Stimulated activated CD8-positive, alpha-beta memory T cell treated with anti-CD3 and anti-CD28 coated beads, Interleukin-4, amount 100 ng/mL, for 4 hours (primary cell): Measurements from ENCODE around the gene ASGR2.
"Not testable (repeated sequence)": the region's sequence is repeated elsewhere in the genome, so short reads cannot be mapped to it uniquely, and the experiment has no call there.

Source experiments
- DNase-seq, 2 donors: peaks; one replicate each; pipeline ENCODE4 v3.0.0-alpha.2; 2020; ENCODE audit warnings: low read depth in 2 of 2, low spot score in 1 of 2

Gene ASGR2

DNA sequence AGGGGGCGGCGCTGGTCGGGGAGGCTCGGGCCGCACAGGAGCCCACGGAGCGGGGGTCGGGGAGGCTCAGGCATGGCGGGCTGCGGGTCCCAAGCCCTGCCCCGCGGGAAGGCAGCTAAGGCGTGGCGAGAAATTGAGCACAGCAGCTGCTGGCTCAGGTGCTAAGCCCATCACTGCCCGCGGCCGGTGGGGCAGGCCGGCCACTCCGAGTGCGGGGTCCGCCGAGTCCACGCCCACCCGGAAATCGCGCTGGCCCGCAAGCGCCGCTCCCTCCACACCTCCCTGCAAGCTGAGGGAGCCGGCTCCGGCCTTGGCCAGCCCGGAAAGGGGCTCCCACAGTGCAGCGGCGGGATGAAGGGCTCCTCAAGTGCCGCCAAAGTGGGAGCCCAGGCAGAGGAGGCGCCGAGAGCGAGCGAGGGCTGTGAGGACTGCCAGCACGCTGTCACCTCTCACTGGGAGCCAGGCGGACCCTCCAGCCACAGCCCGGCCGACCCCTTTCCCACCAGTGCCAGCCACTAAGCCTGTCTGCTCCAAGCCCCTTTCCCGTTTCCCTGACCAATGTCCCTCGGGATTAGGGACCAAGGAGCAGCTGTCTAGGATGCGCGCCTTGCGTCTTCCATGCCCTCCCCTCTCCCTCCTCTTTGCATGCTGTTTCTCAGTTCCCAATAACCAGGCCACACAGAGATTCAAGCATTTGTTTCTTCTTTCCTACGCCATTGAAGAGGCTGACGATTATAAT, 13.8 kb downstream of the ASGR2 start:
- DNase-seq: not testable (repeated sequence)

DNA sequence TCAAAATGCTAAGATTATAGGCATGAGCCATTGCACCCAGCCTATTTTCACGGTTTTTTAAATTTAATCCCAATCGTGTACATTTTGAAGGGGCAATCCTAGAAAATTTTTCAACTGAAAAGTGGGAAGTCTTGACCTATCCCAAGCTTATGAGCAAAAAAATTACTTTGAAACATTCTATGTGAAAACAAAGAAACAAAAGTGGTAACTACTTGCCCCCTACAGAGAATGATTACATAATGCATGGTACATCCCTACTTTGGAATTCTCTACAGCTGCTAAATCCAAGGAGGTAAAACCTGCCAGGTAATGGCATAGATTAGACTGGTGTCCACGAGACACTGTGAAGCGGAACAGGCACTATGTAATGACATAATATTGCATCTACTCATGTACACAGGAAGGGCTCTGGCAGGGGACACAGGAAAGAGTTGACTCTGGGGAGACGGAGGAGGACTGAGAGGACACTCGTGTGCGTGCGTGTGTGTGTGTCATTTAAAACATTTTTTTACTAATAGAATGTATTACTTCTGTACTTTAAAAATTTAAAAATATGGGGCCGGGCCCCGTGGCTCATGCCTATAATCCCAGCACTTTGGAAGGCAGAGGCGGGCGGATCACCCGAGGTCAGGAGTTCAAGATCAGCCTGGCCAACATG, 15.7 kb downstream of the ASGR2 start:
- DNase-seq: no peak

GRCh38 chr17:7097940-7098339, 16.7 kb downstream of the ASGR2 start:
- DNase-seq: no peak

DNA sequence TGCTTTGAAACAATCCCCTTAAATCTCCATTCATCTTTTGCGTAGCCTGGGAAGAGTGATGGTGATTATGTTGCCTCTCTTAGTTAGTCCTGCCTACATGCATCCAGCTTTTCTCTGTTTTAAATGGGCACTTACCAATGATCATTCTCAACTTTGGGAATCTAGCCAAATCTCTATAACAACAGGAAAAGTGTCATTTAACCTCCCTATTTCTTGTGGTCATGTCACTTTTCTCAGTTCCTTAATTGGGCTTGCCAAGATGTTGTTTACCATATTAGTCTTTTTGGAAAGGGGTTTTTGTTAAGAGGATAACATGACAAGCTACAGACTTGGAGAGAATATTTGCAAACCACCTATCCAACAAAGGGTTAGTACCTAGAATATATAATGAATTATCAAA, 19.0 kb downstream of the ASGR2 start:
- no peak for DNase-seq

GRCh38 chr17:7094652-7095019, 20.0 kb downstream of the ASGR2 start:
- DNase-seq: no peak

GRCh38 chr17:7091311-7092005, 23.2 kb downstream of the ASGR2 start:
- DNase-seq: not testable (repeated sequence)

DNA sequence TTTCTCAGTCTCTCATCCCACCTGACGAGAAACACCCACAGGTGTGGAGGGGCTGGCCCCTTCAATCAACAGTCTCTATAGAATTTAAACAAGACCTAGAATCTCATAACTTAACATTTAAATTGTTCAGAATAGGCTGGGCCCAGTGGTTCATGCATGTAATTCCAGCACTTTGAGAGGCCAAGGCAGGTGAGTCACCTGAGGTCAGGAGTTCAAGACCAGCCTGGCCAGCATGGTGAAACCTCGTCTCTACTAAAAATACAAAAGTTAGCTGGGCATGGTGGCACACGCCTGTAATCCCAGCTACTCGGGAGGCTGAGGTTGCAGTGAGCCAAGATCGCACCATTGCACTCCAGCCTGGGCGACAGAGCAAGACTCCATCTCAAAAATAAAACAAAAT, 25.1 kb downstream of the ASGR2 start:
- DNase-seq: not testable (repeated sequence)

DNA sequence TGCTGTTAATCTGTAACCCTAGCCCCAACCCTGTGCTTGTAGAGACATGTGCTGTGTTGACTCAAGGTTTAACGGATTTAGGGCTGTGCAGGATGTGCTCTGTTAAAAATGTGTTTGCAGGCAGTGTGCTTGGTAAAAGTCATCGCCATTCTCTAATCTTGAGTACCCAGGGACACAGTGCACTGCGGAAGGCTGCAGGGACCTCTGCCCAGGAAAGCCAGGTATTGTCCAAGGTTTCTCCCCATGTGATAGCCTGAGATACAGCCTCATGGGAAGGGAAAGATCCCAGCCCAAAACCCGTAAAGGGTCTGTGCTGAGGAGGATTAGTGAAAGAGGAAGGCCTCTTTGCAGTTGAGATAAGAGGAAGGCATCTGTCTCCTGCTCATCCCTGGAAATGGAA, 26.2 kb downstream of the ASGR2 start:
- DNase-seq: not testable (repeated sequence)

GRCh38 chr17:7084088-7084487, 30.5 kb downstream of the ASGR2 start:
- no peak for DNase-seq

- no peak for DNase-seq
Observed at GRCh38 chr17:7083592-7083991, 31.0 kb downstream of the ASGR2 start.

DNA sequence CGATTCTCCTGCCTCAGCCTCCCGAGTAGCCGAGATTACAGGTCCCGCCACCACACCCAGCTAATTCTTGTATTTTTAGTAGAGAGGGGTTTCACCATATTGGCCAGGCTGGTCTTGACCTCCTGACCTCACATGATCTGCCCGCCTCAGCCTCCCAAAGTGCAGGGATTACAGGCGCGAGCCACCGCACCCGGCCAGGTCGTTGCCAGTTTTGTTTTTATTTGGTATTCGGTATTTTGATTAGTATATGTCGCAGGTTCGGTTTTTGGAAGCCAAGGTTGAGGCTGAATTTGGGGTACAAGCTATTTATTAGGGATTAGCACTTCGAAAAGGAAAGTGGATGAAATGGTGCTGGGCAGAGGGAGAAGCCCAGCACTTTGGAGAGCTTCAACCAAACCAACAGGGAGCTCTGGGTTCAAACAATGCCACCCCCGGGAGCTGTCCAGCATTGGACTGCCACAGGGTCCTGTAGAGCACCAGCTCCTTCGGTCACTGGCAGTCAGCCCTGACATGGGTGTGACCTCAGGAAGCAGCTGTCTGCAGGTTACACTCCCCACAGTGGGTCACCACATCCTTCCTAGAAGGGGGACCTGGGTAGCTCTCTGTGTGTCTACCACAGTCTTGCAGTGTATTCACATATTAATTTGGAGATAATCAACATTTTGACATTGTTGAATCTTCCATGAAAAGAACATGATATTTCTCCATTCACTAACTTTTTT, 33.1 kb downstream of the ASGR2 start:
- peak in 1 of 2 donors; percentile 21 for DNase-seq

GRCh38 chr17:7080456-7081041, 34.1 kb downstream of the ASGR2 start:
- no peak for DNase-seq

DNA sequence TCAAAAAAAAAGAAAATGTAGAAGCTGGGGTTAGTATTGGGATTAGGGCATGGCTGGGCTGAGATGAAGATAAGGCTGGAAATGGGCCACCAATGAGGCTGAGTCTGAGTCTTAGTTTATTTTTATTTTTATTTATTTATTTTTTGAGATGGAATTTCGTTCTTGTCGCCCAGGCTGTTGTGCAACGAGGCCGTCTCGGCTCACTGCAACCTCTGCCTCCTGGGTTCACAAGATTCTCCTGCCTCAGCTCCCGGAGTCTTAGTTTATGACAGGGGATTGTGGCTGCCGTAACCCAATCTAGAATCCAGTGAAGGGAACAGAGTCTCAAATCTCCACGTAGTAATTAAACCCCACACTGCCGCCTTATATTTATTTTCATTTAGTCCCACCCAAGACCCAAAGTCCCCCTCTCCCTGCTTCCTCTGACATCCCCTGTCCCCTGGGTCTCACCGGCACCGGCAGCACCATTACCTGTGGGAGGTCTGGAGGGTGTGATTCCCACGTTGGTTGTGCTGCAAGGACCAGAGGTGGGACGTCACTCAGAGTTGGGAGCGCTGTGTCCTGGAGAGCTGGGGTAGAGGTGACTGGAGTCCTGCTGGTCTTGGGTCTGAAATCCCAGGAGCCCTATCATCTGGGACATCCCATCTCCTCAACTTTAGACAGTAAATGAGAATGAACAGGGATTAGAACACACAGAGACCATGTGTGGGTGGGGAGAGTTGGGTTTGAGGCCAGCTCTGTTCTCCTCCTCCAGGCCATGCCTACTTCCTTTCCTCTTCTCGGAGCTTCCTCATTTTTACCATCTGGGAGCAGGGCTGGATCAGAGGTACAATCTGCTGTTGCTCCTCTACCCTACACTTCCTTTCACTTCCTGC, 34.8 kb downstream of the ASGR2 start, which contains the start of gene CLEC10A:
Gene CLEC10A, minus strand, starts transcription at position 671 of the 875 bp plus-strand sequence. CDS start 1,439 bp downstream, outside the sequence.
- DNase-seq: no peak

- DNase-seq: no peak
Observed at GRCh38 chr17:7078711-7079110, 35.9 kb downstream of the ASGR2 start.

DNA sequence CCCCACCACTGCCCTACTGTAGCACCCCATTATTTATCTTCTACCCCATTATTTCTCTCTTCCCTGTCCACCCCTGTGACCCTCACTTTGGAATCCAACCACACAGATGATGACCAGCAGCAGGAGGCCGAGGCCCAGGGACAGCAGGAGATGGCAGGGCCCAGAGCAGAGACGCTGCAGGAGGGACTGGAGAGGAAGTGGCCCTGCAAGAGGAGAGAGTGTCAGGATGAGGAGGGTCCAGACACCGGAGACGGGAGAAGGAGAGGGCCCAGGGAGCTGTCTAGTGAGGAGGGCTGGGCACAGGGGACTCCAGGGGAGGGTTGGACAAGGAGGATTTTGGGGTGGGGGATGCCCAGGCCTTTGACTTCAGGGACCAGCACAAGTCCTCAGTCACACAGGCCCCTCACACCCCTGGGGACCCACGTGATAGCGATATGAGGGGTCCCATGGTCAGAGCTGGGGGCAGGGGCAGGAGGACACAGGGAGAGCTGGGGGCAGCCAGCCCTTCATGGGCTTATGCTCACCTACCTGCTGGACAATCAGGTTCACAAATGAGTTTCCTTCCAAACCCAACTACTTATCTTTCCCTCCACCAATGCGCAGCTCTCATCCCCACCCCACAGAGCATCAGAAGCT, 36.6 kb downstream of the ASGR2 start:
- DNase-seq: no peak

- no peak for DNase-seq
Observed at GRCh38 chr17:7074931-7075330, 39.7 kb downstream of the ASGR2 start.

GRCh38 chr17:7072406-7072805, 42.2 kb downstream of the ASGR2 start:
- no peak for DNase-seq

GRCh38 chr17:7070712-7071111, 43.9 kb downstream of the ASGR2 start:
- no peak for DNase-seq

DNA sequence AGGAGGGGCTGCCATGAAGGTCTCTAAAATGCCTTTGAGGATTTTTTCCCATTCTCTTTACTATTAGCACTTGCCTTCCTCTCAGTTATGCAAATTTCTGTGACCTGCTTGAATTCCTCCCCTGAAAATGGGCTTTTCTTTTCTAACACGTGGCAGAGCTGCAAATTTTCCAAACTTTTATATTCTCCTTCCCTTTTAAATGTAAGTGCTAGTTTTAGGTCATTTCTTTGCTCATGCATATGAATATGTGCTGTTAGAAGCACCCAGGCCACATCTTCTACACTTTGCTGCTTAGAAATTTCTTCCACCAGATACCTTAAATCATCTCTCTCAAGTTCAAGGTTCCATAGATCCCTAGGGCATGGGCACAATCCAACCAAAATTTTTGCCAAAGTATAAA, 46.4 kb downstream of the ASGR2 start:
- no peak for DNase-seq

GRCh38 chr17:7067198-7067597, 47.4 kb downstream of the ASGR2 start:
- DNase-seq: no peak
